ENCODE results near the gene PTPRT.

The PTPRT gene

GRCh38 chr20:42197599-42197998, 992.1 kb downstream of the PTPRT start:
- no peak for DNase-seq (ENCODE audit: low read depth, low spot score)

- DNase-seq (ENCODE audit: low read depth, low spot score), result no peak
Observed at GRCh38 chr20:42193119-42193518, 996.6 kb downstream of the PTPRT start.

GRCh38 chr20:42192321-42192720, 997.4 kb downstream of the PTPRT start:
- no peak for DNase-seq (ENCODE audit: low read depth, low spot score)

- no peak for DNase-seq (ENCODE audit: low read depth, low spot score)
Observed at GRCh38 chr20:42191140-42191860, 998.4 kb downstream of the PTPRT start.

GRCh38 chr20:42190084-42190483, 999.6 kb downstream of the PTPRT start:
- no peak for DNase-seq (ENCODE audit: low read depth, low spot score)

- DNase-seq (ENCODE audit: low read depth, low spot score), result no peak
Observed at GRCh38 chr20:42186337-42186736, 1003.4 kb downstream of the PTPRT start.

- DNase-seq (ENCODE audit: low read depth, low spot score), result no peak
Observed at GRCh38 chr20:42183147-42183546, 1006.6 kb downstream of the PTPRT start.

- DNase-seq (ENCODE audit: low read depth, low spot score), result no peak
Observed at GRCh38 chr20:42181064-42181463, 1008.6 kb downstream of the PTPRT start.

- DNase-seq (ENCODE audit: low read depth, low spot score), result no peak
Observed at GRCh38 chr20:42179768-42180167, 1009.9 kb downstream of the PTPRT start.

- DNase-seq (ENCODE audit: low read depth, low spot score), result no peak
Observed at GRCh38 chr20:42173440-42173839, 1016.3 kb downstream of the PTPRT start.

- DNase-seq (ENCODE audit: low read depth, low spot score), result no peak
Observed at GRCh38 chr20:42164121-42164890, 1025.4 kb downstream of the PTPRT start.

GRCh38 chr20:42161228-42161829, 1028.4 kb downstream of the PTPRT start:
- no peak for DNase-seq (ENCODE audit: low read depth, low spot score)

GRCh38 chr20:42159808-42160207, 1029.9 kb downstream of the PTPRT start:
- no peak for DNase-seq (ENCODE audit: low read depth, low spot score)

GRCh38 chr20:42158272-42158671, 1031.4 kb downstream of the PTPRT start:
- no peak for DNase-seq (ENCODE audit: low read depth, low spot score)

- no peak for DNase-seq (ENCODE audit: low read depth, low spot score)
Observed at GRCh38 chr20:42155586-42155985, 1034.1 kb downstream of the PTPRT start.

- DNase-seq (ENCODE audit: low read depth, low spot score), result no peak
Observed at GRCh38 chr20:42152575-42152974, 1037.1 kb downstream of the PTPRT start.

GRCh38 chr20:42150230-42150629, 1039.5 kb downstream of the PTPRT start:
- no peak for DNase-seq (ENCODE audit: low read depth, low spot score)

GRCh38 chr20:42138729-42139128, 1051.0 kb downstream of the PTPRT start:
- DNase-seq (ENCODE audit: low read depth, low spot score), result no peak

- DNase-seq (ENCODE audit: low read depth, low spot score), result no peak
Observed at GRCh38 chr20:42134265-42135098, 1055.2 kb downstream of the PTPRT start.

- DNase-seq (ENCODE audit: low read depth, low spot score), result no peak
Observed at GRCh38 chr20:42130810-42131596, 1058.7 kb downstream of the PTPRT start.

GRCh38 chr20:42125426-42125825, 1064.3 kb downstream of the PTPRT start:
- no peak for DNase-seq (ENCODE audit: low read depth, low spot score)
